ENCODE results near the gene ALG8. TPM values are rescaled to one million over a fixed set of nuclear protein-coding genes. Genes with fewer than 3 reads are reported as not detected.

ALG8 gene
- total RNA-seq, 1 experiment from 2014 or later = 67.5 TPM

- CTCF ChIA-PET = no interaction called here
- intact Hi-C loops (cut with micrococcal nuclease; ENCODE audit: unreplicated experiment) = no loop called here
- no peaks in the 10 kb centered on the region for H3K36me3 ChIP-seq (ENCODE audit: low read depth)
Measured at GRCh38 chr11:78083021-78083420, 56.4 kb downstream of the ALG8 start.

GRCh38 chr11:78082146-78082545 is 57.3 kb downstream of the ALG8 start:
- H4K20me1 ChIP-seq (ENCODE audit: insufficient read depth) = peaks cover 13% of the 10 kb centered on the region
- no peaks in the 10 kb centered on the region for H3K9me2 ChIP-seq (ENCODE audit: insufficient read depth)
- BruUV-seq (replicated peaks) = no TSS peak
- H3K9me3 ChIP-seq (ENCODE audit: insufficient read depth, low read depth) = no peaks in the 10 kb centered on the region
- intact Hi-C loops (cut with micrococcal nuclease; ENCODE audit: unreplicated experiment) = no loop called here
- H3K4me2 ChIP-seq = 0 out of 2 replicates have a peak overlapping the region, but pooled peaks have one; percentile 15
- H2AFZ ChIP-seq = no peak overlapping the region
- CTCF ChIA-PET = no interaction called here
- no peaks in the 10 kb centered on the region for H3K27me3 ChIP-seq (ENCODE audit: insufficient read depth, low read depth)
- H3K4me1 ChIP-seq (replicated peaks; ENCODE audit: insufficient read depth) = peaks cover 18% of the 10 kb centered on the region
- no peak for TF ChIP-seq CTCF (conservative IDR thresholded peaks at IDR 0.05)
- no peak for TF ChIP-seq EZH2 (IDR thresholded peaks at IDR 0.05; ENCODE audit: low read depth)
- peaks cover 27% of the 10 kb centered on the region for H3K79me2 ChIP-seq (ENCODE audit: low read depth)
- POLR2A ChIA-PET (ENCODE audit: unreplicated experiment) = no interaction called here
- H3K36me3 ChIP-seq (ENCODE audit: low read depth) = no peaks in the 10 kb centered on the region
- H3F3A ChIP-seq (ENCODE audit: insufficient read depth, low read depth) = no peaks in the 10 kb centered on the region
- DNase-seq = no peak
- no peak overlapping the region for H3K4me3 ChIP-seq
- no peak overlapping the region for H3K27ac ChIP-seq

More at GRCh38 chr11:78083021-78083420, 56.4 kb downstream of the ALG8 start:
- Histone ChIP-seq H3F3A (ENCODE audit: insufficient read depth, low read depth) (no peaks in the 10 kb centered on the region), H4K20me1 (ENCODE audit: insufficient read depth) (peaks cover 5% of the 10 kb centered on the region), H3K9me2 (ENCODE audit: insufficient read depth) (no peaks in the 10 kb centered on the region), H3K4me1 (replicated peaks; ENCODE audit: insufficient read depth) (peaks cover 9% of the 10 kb centered on the region), H3K27ac (no peak overlapping the region), H3K9me3 (ENCODE audit: insufficient read depth, low read depth) (no peaks in the 10 kb centered on the region), H3K4me2 (no peak overlapping the region), H3K27me3 (ENCODE audit: insufficient read depth, low read depth) (no peaks in the 10 kb centered on the region), H2AFZ (no peak overlapping the region), H3K79me2 (ENCODE audit: low read depth) (peaks cover 18% of the 10 kb centered on the region), H3K4me3 (no peak overlapping the region)
- TF ChIP-seq EZH2 (IDR thresholded peaks at IDR 0.05; ENCODE audit: low read depth) = no peak
- no peak for TF ChIP-seq CTCF (conservative IDR thresholded peaks at IDR 0.05)
- BruUV-seq (replicated peaks) = no TSS peak
- no peak for DNase-seq
- POLR2A ChIA-PET (ENCODE audit: unreplicated experiment) = no interaction called here

GRCh38 chr11:78081583-78081982 is 57.8 kb downstream of the ALG8 start:
- intact Hi-C loops (cut with micrococcal nuclease; ENCODE audit: unreplicated experiment) = no loop called here
- TF ChIP-seq CTCF (conservative IDR thresholded peaks at IDR 0.05) (no peak), EZH2 (IDR thresholded peaks at IDR 0.05; ENCODE audit: low read depth) (no peak)
- H3F3A ChIP-seq (ENCODE audit: insufficient read depth, low read depth) = no peaks in the 10 kb centered on the region

More at GRCh38 chr11:78081583-78081982, 57.8 kb downstream of the ALG8 start:
- H3K27me3 ChIP-seq (ENCODE audit: insufficient read depth, low read depth) = no peaks in the 10 kb centered on the region
- H3K79me2 ChIP-seq (ENCODE audit: low read depth) = peaks cover 33% of the 10 kb centered on the region
- no peaks in the 10 kb centered on the region for H3K9me2 ChIP-seq (ENCODE audit: insufficient read depth)
- ChIA-PET CTCF (no interaction called here), POLR2A (ENCODE audit: unreplicated experiment) (no interaction called here)
- peaks cover 23% of the 10 kb centered on the region for H3K4me1 ChIP-seq (replicated peaks; ENCODE audit: insufficient read depth)
- no peak overlapping the region for H3K4me3 ChIP-seq
- H3K36me3 ChIP-seq (ENCODE audit: low read depth) = no peaks in the 10 kb centered on the region
- H3K9me3 ChIP-seq (ENCODE audit: insufficient read depth, low read depth) = no peaks in the 10 kb centered on the region
- DNase-seq = no peak
- H2AFZ ChIP-seq = peak overlapping the region; percentile 33
- H4K20me1 ChIP-seq (ENCODE audit: insufficient read depth) = peaks cover 18% of the 10 kb centered on the region
- no TSS peak for BruUV-seq (replicated peaks)
- H3K4me2 ChIP-seq = peak overlapping the region; percentile 15; the same call in 1 of the 2 replicates
- no peak overlapping the region for H3K27ac ChIP-seq
